Fibroblast of lung (primary cell): ENCODE results near the gene NDUFS1. TPM values are rescaled to one million over a fixed set of nuclear protein-coding genes. Genes with fewer than 3 reads are reported as not detected.

Source experiments
- DNase-seq, 2 donors: peaks; one replicate each; pipeline versions ENCODE4 v3.0.0 to v3.0.0-alpha.2; 2010; ENCODE audit warnings: low read depth in 2 of 2
- H2AFZ ChIP-seq: 2 replicates; pipeline ENCODE4 v1.5.1; 2012; ENCODE audit warnings: low read length, control low read depth, inconsistent platforms
- H3K27ac ChIP-seq: 2 replicates; pipeline ENCODE4 v1.5.1; 2011; ENCODE audit warnings: low read length, control low read depth; ENCODE audit not compliant: insufficient read depth
- H3K27me3 ChIP-seq: 2 replicates; pipeline ENCODE4 v1.5.1; 2011; ENCODE audit warnings: mild to moderate bottlenecking, low read length; ENCODE audit not compliant: control insufficient read depth, insufficient read depth
- H3K36me3 ChIP-seq: 2 replicates; pipeline ENCODE4 v1.5.1; 2011; ENCODE audit warnings: low read length; ENCODE audit not compliant: control insufficient read depth, insufficient read depth
- H3K4me1 ChIP-seq: 2 replicates; pipeline ENCODE4 v1.5.1; 2011; ENCODE audit warnings: low read length; ENCODE audit not compliant: control insufficient read depth, insufficient read depth; ENCODE audit errors: extremely low read depth
- H3K4me2 ChIP-seq: 2 replicates; pipeline ENCODE4 v1.5.1; 2011; ENCODE audit warnings: low read length, control low read depth; ENCODE audit not compliant: insufficient read depth; ENCODE audit errors: extremely low read depth
- H3K4me3 ChIP-seq, 4 experiments: fragments of 200-600 bp in 1 of 4; sonication (generic) in 1 of 4; replicated peaks in 1 of 4; 2 replicates each; pipeline ENCODE4 v1.5.1; 2011 to 2016; ENCODE audit warnings: low read length in 4 of 4, low read depth in 3 of 4, mild to moderate bottlenecking in 3 of 4, control low read depth in 2 of 4, inconsistent platforms in 1 of 4, mixed read lengths in 1 of 4; ENCODE audit not compliant: insufficient read depth in 1 of 4; ENCODE audit errors: control extremely low read depth in 1 of 4
- H3K79me2 ChIP-seq: 2 replicates; pipeline ENCODE4 v1.5.1; 2012; ENCODE audit warnings: mild to moderate bottlenecking, low read length, inconsistent platforms; ENCODE audit not compliant: control insufficient read depth, insufficient read depth
- H3K9ac ChIP-seq: 2 replicates; pipeline ENCODE4 v1.5.1; 2011; ENCODE audit warnings: mild to moderate bottlenecking, low read length, control low read depth; ENCODE audit not compliant: insufficient read depth
- H3K9me3 ChIP-seq: 2 replicates; pipeline ENCODE4 v1.5.1; 2012; ENCODE audit warnings: low read depth, low read length; ENCODE audit not compliant: control insufficient read depth, insufficient read depth
- H4K20me1 ChIP-seq: 2 replicates; pipeline ENCODE4 v1.5.1; 2011; ENCODE audit warnings: low read length; ENCODE audit not compliant: control insufficient read depth, insufficient read depth; ENCODE audit errors: extremely low read depth
- EZH2 ChIP-seq: IDR thresholded peaks from 2 replicates; pipeline ENCODE4 v1.5.1; 2012; ENCODE audit warnings: low read length, control low read depth, mild to moderate bottlenecking; ENCODE audit errors: missing control alignments
- polyA plus RNA-seq, 2 donors: library from polyadenylated mRNA; depleted of rRNA in 1 of 2; stranded (reverse) in 1 of 2; unstranded in 1 of 2; fragments of >200 nt; gene quantifications; 2 replicates each; pipeline ENCODE4 v1.2.1, GENCODE V29; 2011 to 2012; ENCODE audit warnings: missing spikeins in 1 of 2
- total RNA-seq: library from RNA; depleted of rRNA; stranded (reverse); fragments of >200 nt; gene quantifications from 2 replicates; pipeline ENCODE4 v1.2.1, GENCODE V29; 2014
- TF ChIP-seq, protein P1 (sequence below), 2 donors: IDR thresholded peaks in 1 of 2; conservative IDR thresholded peaks in 1 of 2; 1 replicate in 1 of 2; 2 replicates in 1 of 2; pipeline ENCODE4 v1.5.1; 2011 to 2012; ENCODE audit warnings: low read length in 2 of 2, control low read depth in 1 of 2, inconsistent platforms in 1 of 2, low read depth in 1 of 2, mild to moderate bottlenecking in 1 of 2

NDUFS1 gene
- total and polyA plus RNA-seq, 2 donors (not counting 1 experiment from before 2014, with no cell fraction given) = 128 to 133 TPM

DNA sequence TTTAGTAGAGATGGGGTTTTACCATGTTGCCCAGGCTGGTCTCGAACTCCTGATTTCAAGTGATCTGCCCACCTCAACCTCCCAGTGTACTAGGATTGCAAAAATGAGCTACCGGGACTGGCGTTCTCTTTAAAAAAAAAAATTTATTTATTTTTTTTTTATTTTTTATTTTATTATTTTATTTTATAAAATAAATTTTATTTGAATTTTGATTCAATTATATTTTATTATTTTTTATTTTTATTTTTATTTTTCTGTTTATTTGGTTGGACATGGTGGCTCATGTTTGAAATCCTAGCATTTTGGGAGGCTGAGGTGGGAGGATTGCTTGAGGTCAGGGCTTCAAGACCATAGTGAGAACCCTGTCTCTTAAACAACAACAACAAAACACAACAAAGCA is 32.9 kb upstream of the NDUFS1 start:
- Histone ChIP-seq H2AFZ (no peak overlapping the region), H3K4me3 (no peak overlapping the region), H3K4me1 (no peaks in the 10 kb centered on the region), H4K20me1 (no peaks in the 10 kb centered on the region), H3K36me3 (no peaks in the 10 kb centered on the region), H3K9me3 (no peaks in the 10 kb centered on the region), H3K79me2 (no peaks in the 10 kb centered on the region), H3K27me3 (no peaks in the 10 kb centered on the region), H3K4me2 (no peak overlapping the region), H3K27ac (no peak overlapping the region), H3K9ac (no peak overlapping the region)
- DNase-seq = no peak
- no peak for TF ChIP-seq EZH2
- TF ChIP-seq, protein P1, sequence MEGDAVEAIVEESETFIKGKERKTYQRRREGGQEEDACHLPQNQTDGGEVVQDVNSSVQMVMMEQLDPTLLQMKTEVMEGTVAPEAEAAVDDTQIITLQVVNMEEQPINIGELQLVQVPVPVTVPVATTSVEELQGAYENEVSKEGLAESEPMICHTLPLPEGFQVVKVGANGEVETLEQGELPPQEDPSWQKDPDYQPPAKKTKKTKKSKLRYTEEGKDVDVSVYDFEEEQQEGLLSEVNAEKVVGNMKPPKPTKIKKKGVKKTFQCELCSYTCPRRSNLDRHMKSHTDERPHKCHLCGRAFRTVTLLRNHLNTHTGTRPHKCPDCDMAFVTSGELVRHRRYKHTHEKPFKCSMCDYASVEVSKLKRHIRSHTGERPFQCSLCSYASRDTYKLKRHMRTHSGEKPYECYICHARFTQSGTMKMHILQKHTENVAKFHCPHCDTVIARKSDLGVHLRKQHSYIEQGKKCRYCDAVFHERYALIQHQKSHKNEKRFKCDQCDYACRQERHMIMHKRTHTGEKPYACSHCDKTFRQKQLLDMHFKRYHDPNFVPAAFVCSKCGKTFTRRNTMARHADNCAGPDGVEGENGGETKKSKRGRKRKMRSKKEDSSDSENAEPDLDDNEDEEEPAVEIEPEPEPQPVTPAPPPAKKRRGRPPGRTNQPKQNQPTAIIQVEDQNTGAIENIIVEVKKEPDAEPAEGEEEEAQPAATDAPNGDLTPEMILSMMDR (conservative IDR thresholded peaks at IDR 0.05 in 1 of 2, IDR thresholded peaks at IDR 0.05 in 1 of 2; ENCODE audit: low read depth in 1 of 2, low read length in 2 of 2) = no peak

DNA sequence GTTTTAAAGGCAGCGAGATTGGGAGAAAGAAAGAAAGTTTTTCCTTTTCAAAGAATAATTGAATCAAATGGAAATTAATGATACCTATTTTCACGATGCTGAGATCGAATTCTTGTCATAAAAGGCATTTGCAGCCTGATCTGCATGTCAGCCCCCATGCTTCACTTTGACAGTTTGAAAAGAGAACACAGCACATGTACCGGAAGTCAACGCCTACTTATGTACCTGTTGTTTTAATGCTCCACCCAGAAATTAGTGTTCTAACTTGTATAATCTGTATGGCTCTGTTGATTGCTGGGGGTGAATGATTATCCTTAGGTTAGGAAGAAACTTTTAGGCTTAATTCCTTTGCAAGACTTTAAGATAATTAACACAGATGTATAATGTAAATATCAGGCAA is 31.4 kb upstream of the NDUFS1 start:
- H3K9ac ChIP-seq = no peak overlapping the region
- no peak for TF ChIP-seq EZH2
- TF ChIP-seq, protein P1 (conservative IDR thresholded peaks at IDR 0.05 in 1 of 2, IDR thresholded peaks at IDR 0.05 in 1 of 2; ENCODE audit: low read depth in 1 of 2, low read length in 2 of 2) = no peak
- DNase-seq = no peak
- H3K9me3 ChIP-seq = no peaks in the 10 kb centered on the region
- no peaks in the 10 kb centered on the region for H3K79me2 ChIP-seq
- no peaks in the 10 kb centered on the region for H3K27me3 ChIP-seq
- no peak overlapping the region for H3K4me2 ChIP-seq
- H4K20me1 ChIP-seq = no peaks in the 10 kb centered on the region
- H3K4me3 ChIP-seq = no peak overlapping the region
- H3K27ac ChIP-seq = no peak overlapping the region
- no peaks in the 10 kb centered on the region for H3K36me3 ChIP-seq
- H2AFZ ChIP-seq = no peak overlapping the region
- no peaks in the 10 kb centered on the region for H3K4me1 ChIP-seq

GRCh38 chr2:206190111-206190510 is 30.9 kb upstream of the NDUFS1 start:
- H3K4me3 ChIP-seq = no peak overlapping the region
- H2AFZ ChIP-seq = no peak overlapping the region
- TF ChIP-seq EZH2 = no peak
- TF ChIP-seq, protein P1 (conservative IDR thresholded peaks at IDR 0.05 in 1 of 2, IDR thresholded peaks at IDR 0.05 in 1 of 2; ENCODE audit: low read depth in 1 of 2, low read length in 2 of 2) = no peak
- H3K9me3 ChIP-seq = no peaks in the 10 kb centered on the region
- no peak overlapping the region for H3K27ac ChIP-seq
- H3K4me2 ChIP-seq = no peak overlapping the region
- H3K9ac ChIP-seq = no peak overlapping the region
- no peaks in the 10 kb centered on the region for H3K4me1 ChIP-seq
- DNase-seq = no peak
- H4K20me1 ChIP-seq = no peaks in the 10 kb centered on the region
- no peaks in the 10 kb centered on the region for H3K36me3 ChIP-seq
- no peaks in the 10 kb centered on the region for H3K79me2 ChIP-seq
- no peaks in the 10 kb centered on the region for H3K27me3 ChIP-seq
